ENCODE measurements around the gene TVP23B.
"Not testable (repeated sequence)": the region's sequence is repeated elsewhere in the genome, so short reads cannot be mapped to it uniquely, and the experiment has no call there.

Gene TVP23B

GRCh38 chr17:18794841-18795240 lies 13.9 kb downstream of the TVP23B start:
- H3K79me2 ChIP-seq (ENCODE audit: insufficient read depth, low read length); H3K9me3 ChIP-seq (ENCODE audit: insufficient read depth, low read length, severe bottlenecking); H3K4me1 ChIP-seq (ENCODE audit: insufficient read depth, low read length); H3K4me3 ChIP-seq (ENCODE audit: low read depth in 1 of 2, low read length in 2 of 2); DNase-seq; H3K27me3 ChIP-seq (ENCODE audit: insufficient read depth, low read length, poor library complexity); H3K27ac ChIP-seq (ENCODE audit: low read length); H4K20me1 ChIP-seq (ENCODE audit: insufficient read depth, low read length); H3K4me2 ChIP-seq (ENCODE audit: insufficient read depth, low read length); H3K9ac ChIP-seq (ENCODE audit: low read depth, low read length); H2AFZ ChIP-seq (ENCODE audit: low read depth, low read length); ATAC-seq (ENCODE audit: insufficient read depth, low read depth): not testable (repeated sequence)
- H3K36me3 ChIP-seq (ENCODE audit: insufficient read depth, low read length), result peaks cover 16% of the 10 kb centered on the region

- not testable (repeated sequence) for H3K79me2 ChIP-seq (ENCODE audit: insufficient read depth, low read length); H3K27me3 ChIP-seq (ENCODE audit: insufficient read depth, low read length, poor library complexity); H3K9me3 ChIP-seq (ENCODE audit: insufficient read depth, low read length, severe bottlenecking); H3K9ac ChIP-seq (ENCODE audit: low read depth, low read length); H3K4me1 ChIP-seq (ENCODE audit: insufficient read depth, low read length); H4K20me1 ChIP-seq (ENCODE audit: insufficient read depth, low read length); H3K4me2 ChIP-seq (ENCODE audit: insufficient read depth, low read length); ATAC-seq (ENCODE audit: insufficient read depth, low read depth); H3K4me3 ChIP-seq (ENCODE audit: low read depth in 1 of 2, low read length in 2 of 2); H2AFZ ChIP-seq (ENCODE audit: low read depth, low read length); DNase-seq; H3K27ac ChIP-seq (ENCODE audit: low read length)
- H3K36me3 ChIP-seq (ENCODE audit: insufficient read depth, low read length), result peaks cover 23% of the 10 kb centered on the region
Measured at GRCh38 chr17:18796887-18797286, 15.9 kb downstream of the TVP23B start.

- not testable (repeated sequence) for H2AFZ ChIP-seq (ENCODE audit: low read depth, low read length); H3K4me3 ChIP-seq (ENCODE audit: low read depth in 1 of 2, low read length in 2 of 2); H3K79me2 ChIP-seq (ENCODE audit: insufficient read depth, low read length); H3K4me2 ChIP-seq (ENCODE audit: insufficient read depth, low read length); ATAC-seq (ENCODE audit: insufficient read depth, low read depth); H3K9me3 ChIP-seq (ENCODE audit: insufficient read depth, low read length, severe bottlenecking); H3K9ac ChIP-seq (ENCODE audit: low read depth, low read length); DNase-seq; H3K27me3 ChIP-seq (ENCODE audit: insufficient read depth, low read length, poor library complexity); H3K4me1 ChIP-seq (ENCODE audit: insufficient read depth, low read length); H4K20me1 ChIP-seq (ENCODE audit: insufficient read depth, low read length); H3K27ac ChIP-seq (ENCODE audit: low read length)
- H3K36me3 ChIP-seq (ENCODE audit: insufficient read depth, low read length), result peaks cover 17% of the 10 kb centered on the region
Measured at GRCh38 chr17:18803458-18804245, 22.7 kb downstream of the TVP23B start.

GRCh38 chr17:18815924-18816323 lies 34.9 kb downstream of the TVP23B start:
- not testable (repeated sequence) for H3K27ac ChIP-seq (ENCODE audit: low read length); H3K4me3 ChIP-seq (ENCODE audit: low read depth in 1 of 2, low read length in 2 of 2); H3K9ac ChIP-seq (ENCODE audit: low read depth, low read length); H3K4me1 ChIP-seq (ENCODE audit: insufficient read depth, low read length); H2AFZ ChIP-seq (ENCODE audit: low read depth, low read length); DNase-seq; H3K4me2 ChIP-seq (ENCODE audit: insufficient read depth, low read length); H3K27me3 ChIP-seq (ENCODE audit: insufficient read depth, low read length, poor library complexity); H3K36me3 ChIP-seq (ENCODE audit: insufficient read depth, low read length); H3K9me3 ChIP-seq (ENCODE audit: insufficient read depth, low read length, severe bottlenecking); H4K20me1 ChIP-seq (ENCODE audit: insufficient read depth, low read length); H3K79me2 ChIP-seq (ENCODE audit: insufficient read depth, low read length); ATAC-seq (ENCODE audit: insufficient read depth, low read depth)

GRCh38 chr17:18816489-18817371 lies 35.7 kb downstream of the TVP23B start:
- peak; percentile 65 for TF ChIP-seq CTCF (IDR thresholded peaks at IDR 0.05; ENCODE audit: borderline replicate concordance, extremely low read depth, low read length, poor library complexity, severe bottlenecking)
- peak; percentile 52 for DNase-seq
- not testable (repeated sequence) for H3K4me2 ChIP-seq (ENCODE audit: insufficient read depth, low read length); H3K27me3 ChIP-seq (ENCODE audit: insufficient read depth, low read length, poor library complexity); H3K4me3 ChIP-seq (ENCODE audit: low read depth in 1 of 2, low read length in 2 of 2); H3K9ac ChIP-seq (ENCODE audit: low read depth, low read length); H3K4me1 ChIP-seq (ENCODE audit: insufficient read depth, low read length); H3K36me3 ChIP-seq (ENCODE audit: insufficient read depth, low read length); H3K79me2 ChIP-seq (ENCODE audit: insufficient read depth, low read length); H3K9me3 ChIP-seq (ENCODE audit: insufficient read depth, low read length, severe bottlenecking); H4K20me1 ChIP-seq (ENCODE audit: insufficient read depth, low read length); H3K27ac ChIP-seq (ENCODE audit: low read length); H2AFZ ChIP-seq (ENCODE audit: low read depth, low read length)
- ATAC-seq (ENCODE audit: insufficient read depth, low read depth), result peak; percentile 87

GRCh38 chr17:18821430-18821829 lies 40.4 kb downstream of the TVP23B start:
- not testable (repeated sequence) for H3K9ac ChIP-seq (ENCODE audit: low read depth, low read length); H3K27ac ChIP-seq (ENCODE audit: low read length); H3K36me3 ChIP-seq (ENCODE audit: insufficient read depth, low read length); H3K4me1 ChIP-seq (ENCODE audit: insufficient read depth, low read length); H3K4me3 ChIP-seq (ENCODE audit: low read depth in 1 of 2, low read length in 2 of 2); H3K9me3 ChIP-seq (ENCODE audit: insufficient read depth, low read length, severe bottlenecking); H3K27me3 ChIP-seq (ENCODE audit: insufficient read depth, low read length, poor library complexity); H2AFZ ChIP-seq (ENCODE audit: low read depth, low read length); ATAC-seq (ENCODE audit: insufficient read depth, low read depth); H4K20me1 ChIP-seq (ENCODE audit: insufficient read depth, low read length); H3K4me2 ChIP-seq (ENCODE audit: insufficient read depth, low read length); H3K79me2 ChIP-seq (ENCODE audit: insufficient read depth, low read length); DNase-seq

GRCh38 chr17:18827613-18828012 lies 46.6 kb downstream of the TVP23B start:
- not testable (repeated sequence) for ATAC-seq (ENCODE audit: insufficient read depth, low read depth); H3K79me2 ChIP-seq (ENCODE audit: insufficient read depth, low read length); DNase-seq; H4K20me1 ChIP-seq (ENCODE audit: insufficient read depth, low read length); H3K9ac ChIP-seq (ENCODE audit: low read depth, low read length); H3K4me1 ChIP-seq (ENCODE audit: insufficient read depth, low read length); H2AFZ ChIP-seq (ENCODE audit: low read depth, low read length); H3K27me3 ChIP-seq (ENCODE audit: insufficient read depth, low read length, poor library complexity); H3K36me3 ChIP-seq (ENCODE audit: insufficient read depth, low read length); H3K4me3 ChIP-seq (ENCODE audit: low read depth in 1 of 2, low read length in 2 of 2); H3K9me3 ChIP-seq (ENCODE audit: insufficient read depth, low read length, severe bottlenecking); H3K4me2 ChIP-seq (ENCODE audit: insufficient read depth, low read length); H3K27ac ChIP-seq (ENCODE audit: low read length)
